OCI-LY7 (cell line): Measurements from ENCODE around the gene TMEM190. TPM values are rescaled to one million over a fixed set of nuclear protein-coding genes. Genes with fewer than 3 reads are reported as not detected.

Experiments
- BruUV-seq: library from RNA; stranded (reverse); fragments of 400-500 nt; replicated peaks from 2 replicates; lab custom pipeline; 2021; lab: Mats Ljungman, UMichigan
- CTCF ChIA-PET: fragments of 300-600 bp; sonication (Branson Sonifier 250); formaldehyde crosslinking; loops from one replicate; lab custom pipeline; 2022; ENCODE audit warnings: antibody characterized with exemption; ENCODE audit not compliant: unreplicated experiment; lab: Charles Lee
- POLR2A ChIA-PET: fragments of 300-600 bp; sonication (Branson Sonifier 250); formaldehyde crosslinking; loops from one replicate; lab custom pipeline; 2022; ENCODE audit warnings: antibody characterized with exemption; lab: Charles Lee
- DNase-seq: peaks from one replicate; pipeline ENCODE4 v3.0.0-alpha.2; 2015; ENCODE audit warnings: low spot score
- H2AFZ ChIP-seq: fragments of 200-600 bp; sonication (generic), shearing (Covaris generic); 2 replicates; pipeline ENCODE4 v1.6.1; 2014; ENCODE audit warnings: mild to moderate bottlenecking, antibody characterized with exemption, low read length, moderate library complexity
- H3K27ac ChIP-seq: fragments of 200-600 bp; sonication (generic); 2 replicates; pipeline ENCODE4 v1.5.1; 2014; ENCODE audit warnings: mixed run types, low read depth, mild to moderate bottlenecking, moderate library complexity, low read length, inconsistent platforms; ENCODE audit not compliant: poor library complexity, severe bottlenecking
- H3K36me3 ChIP-seq: fragments of 200-600 bp; sonication (generic); 2 replicates; pipeline ENCODE4 v1.6.1; 2014; ENCODE audit warnings: mild to moderate bottlenecking, antibody characterized with exemption, low read length, moderate library complexity, mixed read lengths; ENCODE audit not compliant: insufficient read depth
- H3K4me1 ChIP-seq: fragments of 200-600 bp; sonication (generic); 2 replicates; pipeline ENCODE4 v1.5.1; 2014; ENCODE audit warnings: mild to moderate bottlenecking, low read length; ENCODE audit not compliant: insufficient read depth, poor library complexity, severe bottlenecking
- H3K4me2 ChIP-seq: fragments of 200-600 bp; sonication (generic); 2 replicates; pipeline ENCODE4 v1.6.1; 2014; ENCODE audit warnings: mild to moderate bottlenecking, low read length
- H3K4me3 ChIP-seq: fragments of 200-600 bp; sonication (generic); 2 replicates; pipeline ENCODE4 v1.5.1; 2014; ENCODE audit warnings: mild to moderate bottlenecking, low read depth, low read length; ENCODE audit not compliant: poor library complexity, severe bottlenecking
- H3K79me2 ChIP-seq: fragments of 200-600 bp; sonication (generic); 2 replicates; pipeline ENCODE4 v1.6.1; 2016; ENCODE audit warnings: low read depth, mild to moderate bottlenecking, low read length, moderate library complexity, mixed read lengths; ENCODE audit not compliant: insufficient read depth
- H3K9me2 ChIP-seq: fragments of 200-600 bp; sonication (generic); 2 replicates; pipeline ENCODE4 v1.6.1; 2016; ENCODE audit warnings: mild to moderate bottlenecking, low read length, mixed read lengths; ENCODE audit not compliant: insufficient read depth
- H3K9me3 ChIP-seq: fragments of 200-600 bp; sonication (generic); 2 replicates; pipeline ENCODE4 v1.6.1; 2014; ENCODE audit warnings: mild to moderate bottlenecking, mixed run types, low read length, mixed read lengths
- H4K20me1 ChIP-seq: fragments of 200-600 bp; sonication (generic); 2 replicates; pipeline ENCODE4 v1.6.1; 2014; ENCODE audit warnings: mild to moderate bottlenecking, antibody characterized with exemption, low read length, moderate library complexity, mixed read lengths; ENCODE audit not compliant: insufficient read depth
- CTCF ChIP-seq: fragments of 200-600 bp; sonication (generic); conservative IDR thresholded peaks from 2 replicates; pipeline ENCODE4 v1.5.1; 2014; ENCODE audit warnings: mild to moderate bottlenecking, antibody characterized with exemption, low read length, moderate library complexity, mixed read lengths
- EZH2phosphoT487 ChIP-seq: fragments of 200-600 bp; sonication (generic); IDR thresholded peaks from 2 replicates; pipeline ENCODE4 v1.6.1; 2018; ENCODE audit warnings: low read depth, borderline replicate concordance, mild to moderate bottlenecking, mixed run types, antibody characterized with exemption, low read length, moderate library complexity, mixed read lengths
- intact Hi-C: fragments of 100-400 bp; cut with micrococcal nuclease; formaldehyde crosslinking; loops from one replicate; pipeline ENCODE4 v1.10.0; 2022; ENCODE audit not compliant: unreplicated experiment
- total RNA-seq, 2 experiments: library from RNA; depleted of rRNA in 1 of 2; stranded (reverse); fragments of >200 nt in 1 of 2; shearing (Covaris generic) in 1 of 2; gene quantifications; 2 replicates each; pipeline ENCODE4 v1.2.3, GENCODE V29; 2014 to 2022

The TMEM190 gene
- total RNA-seq, 2 experiments from 2014 or later: not detected

GRCh38 chr19:55353803-55354697 is 22.6 kb upstream of the TMEM190 start:
- intact Hi-C loops: no loop called here
- no TSS peak for BruUV-seq
- H3K79me2 ChIP-seq: no peaks in the 10 kb centered on the region
- ChIA-PET POLR2A (interaction anchor here (0.6 kb wide), 1 partner anchor 13 kb away, joined by 5 read pairs; no protein-coding TSS in a partner anchor), CTCF (no interaction called here)
- H3K4me1 ChIP-seq: peaks cover 12% of the 10 kb centered on the region
- peak; percentile 74 for DNase-seq
- H3K27ac ChIP-seq: no peak overlapping the region
- peak overlapping the region; percentile 71 for H3K4me2 ChIP-seq
- TF ChIP-seq CTCF (no peak), EZH2phosphoT487 (no peak)
- no peaks in the 10 kb centered on the region for H3K9me3 ChIP-seq
- no peaks in the 10 kb centered on the region for H3K36me3 ChIP-seq
- H2AFZ ChIP-seq: peak overlapping the region; percentile 34; the same call in 1 of the 2 replicates
- H3K9me2 ChIP-seq: no peaks in the 10 kb centered on the region
- H4K20me1 ChIP-seq: no peaks in the 10 kb centered on the region
- peak overlapping the region; percentile 65 for H3K4me3 ChIP-seq

GRCh38 chr19:55354698-55355212 is 21.9 kb upstream of the TMEM190 start, which contains the start of gene COX6B2:
Gene COX6B2, minus strand, starts transcription at chr19:55354719. Its CDS starts 198 bp downstream, at chr19:55354521.
- Histone ChIP-seq H3K9me3 (no peaks in the 10 kb centered on the region), H2AFZ (peak within 1 kb of the TSS; percentile 34; the same call in 1 of the 2 replicates), H4K20me1 (no peaks in the 10 kb centered on the region), H3K4me3 (peak within 1 kb of the TSS; percentile 65), H3K4me1 (peaks cover 12% of the 10 kb centered on the region), H3K27ac (no peak within 1 kb of the TSS), H3K36me3 (no peaks in the 10 kb centered on the region), H3K4me2 (peak within 1 kb of the TSS; percentile 71), H3K9me2 (no peaks in the 10 kb centered on the region), H3K79me2 (no peaks in the 10 kb centered on the region)
- POLR2A ChIA-PET: no interaction called here
- CTCF ChIA-PET: no interaction called here
- no TSS peak for BruUV-seq
- intact Hi-C loops: no loop called here
- no peak for TF ChIP-seq CTCF
- no peak for TF ChIP-seq EZH2phosphoT487
- DNase-seq: no peak
